Activated T-helper 1 cell treated with Interleukin-2 at 50 U/mL for 16 hours (primary cell): ENCODE results near the gene OBSCN.

Experiments used
- DNase-seq: peaks from one replicate; pipeline ENCODE4 v3.0.0-alpha.2; 2020; ENCODE audit warnings: low read depth

The OBSCN gene

GRCh38 chr1:228190778-228191177 is 17.1 kb upstream of the OBSCN start:
- DNase-seq: no peak

DNA sequence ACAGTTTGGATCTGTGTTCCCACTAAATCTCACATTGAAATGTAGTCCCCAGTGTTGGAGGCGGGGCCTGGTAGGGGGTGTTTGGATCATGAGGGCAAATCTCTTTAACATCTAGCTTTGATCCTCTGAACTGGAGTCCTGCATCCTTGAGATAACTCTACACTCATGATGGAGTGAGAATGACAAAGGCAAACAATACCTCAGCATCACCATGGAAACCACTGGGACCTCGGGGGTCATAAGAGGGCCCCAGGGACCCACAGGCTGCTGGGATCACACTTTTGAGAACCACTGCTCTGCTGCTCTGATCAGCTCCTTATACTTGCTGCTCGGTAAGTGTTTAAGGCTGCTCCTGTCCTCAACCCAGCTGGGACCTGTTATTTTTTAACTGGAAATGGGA is 13.4 kb upstream of the OBSCN start:
- DNase-seq: no peak

- no peak for DNase-seq
These were observed 12.7 kb upstream of the OBSCN start for GRCh38 chr1:228194921-228195812.

DNA sequence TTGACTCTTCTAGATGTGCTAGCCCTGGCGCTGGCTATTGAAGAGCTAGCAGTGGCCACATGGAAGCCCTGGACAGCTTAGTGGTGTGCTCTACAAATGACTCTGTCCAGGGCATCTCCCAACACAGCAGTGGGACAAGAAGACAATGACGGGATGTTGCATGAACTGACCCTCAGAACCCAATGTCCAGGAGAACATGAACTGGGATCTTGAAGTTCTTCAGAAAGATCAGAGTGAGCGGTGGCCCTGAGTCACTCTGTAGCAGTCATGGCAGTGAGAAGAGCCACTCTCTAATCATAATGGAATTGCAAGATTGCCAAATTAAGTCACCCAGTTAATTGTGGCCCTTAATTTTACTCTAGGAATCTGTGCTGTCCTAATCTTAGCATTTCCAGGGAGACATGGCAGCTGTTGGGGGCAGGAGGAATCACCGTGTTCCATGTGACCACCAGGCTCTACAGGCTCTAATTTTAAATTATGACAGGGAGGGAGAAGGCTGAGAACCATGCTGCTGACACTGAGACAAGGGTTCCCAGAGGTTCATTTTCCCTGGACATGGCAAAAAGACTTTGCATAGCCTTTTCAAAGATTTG is 10.2 kb upstream of the OBSCN start:
- no peak for DNase-seq

GRCh38 chr1:228198977-228199590 is 8.8 kb upstream of the OBSCN start:
- no peak for DNase-seq

DNA sequence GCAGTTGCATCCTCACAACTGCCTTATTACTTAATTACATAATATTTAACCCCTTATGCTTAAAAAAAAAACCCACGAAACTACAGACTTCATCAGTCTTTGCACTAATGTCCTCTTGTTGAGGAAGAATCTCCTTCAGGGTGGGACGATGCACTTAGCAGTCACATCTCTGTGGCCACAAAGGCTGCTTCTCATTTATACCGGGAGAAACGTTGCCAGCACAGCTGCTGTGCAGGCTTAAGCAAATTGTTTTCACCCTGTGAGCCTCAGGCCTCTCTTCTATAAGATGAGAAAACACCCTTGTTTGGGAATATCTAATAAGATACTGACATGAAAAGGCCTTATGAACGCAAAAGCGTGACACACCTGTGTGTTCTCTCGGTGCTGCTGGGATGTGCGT is 2.9 kb upstream of the OBSCN start:
- no peak for DNase-seq

GRCh38 chr1:228205526-228206436 is 2.1 kb upstream of the OBSCN start:
- DNase-seq: no peak

- DNase-seq: no peak
These were observed 1.1 kb upstream of the OBSCN start for GRCh38 chr1:228206582-228207351.

DNA sequence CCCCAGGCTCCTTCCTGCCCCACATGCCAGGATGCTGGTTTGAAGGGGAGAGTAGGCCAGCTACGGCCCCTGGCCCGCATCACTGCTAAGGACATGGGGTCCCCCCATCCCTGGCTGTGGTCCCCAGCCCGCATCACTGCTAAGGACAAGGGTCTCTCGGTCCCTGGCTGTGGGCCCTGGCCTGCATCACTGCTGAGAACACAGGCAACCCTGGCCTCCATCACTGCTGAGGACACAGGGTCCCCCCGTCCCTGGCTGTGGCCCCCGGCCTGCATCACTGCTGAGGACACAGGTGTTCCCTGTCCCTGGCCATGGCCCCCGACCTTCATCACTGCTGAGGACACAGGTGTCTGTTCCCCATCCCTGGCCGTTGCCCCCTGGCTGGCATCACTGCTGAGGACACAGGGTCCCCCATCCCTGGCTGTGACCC is 448 bp upstream of the OBSCN start:
- DNase-seq: no peak

DNA sequence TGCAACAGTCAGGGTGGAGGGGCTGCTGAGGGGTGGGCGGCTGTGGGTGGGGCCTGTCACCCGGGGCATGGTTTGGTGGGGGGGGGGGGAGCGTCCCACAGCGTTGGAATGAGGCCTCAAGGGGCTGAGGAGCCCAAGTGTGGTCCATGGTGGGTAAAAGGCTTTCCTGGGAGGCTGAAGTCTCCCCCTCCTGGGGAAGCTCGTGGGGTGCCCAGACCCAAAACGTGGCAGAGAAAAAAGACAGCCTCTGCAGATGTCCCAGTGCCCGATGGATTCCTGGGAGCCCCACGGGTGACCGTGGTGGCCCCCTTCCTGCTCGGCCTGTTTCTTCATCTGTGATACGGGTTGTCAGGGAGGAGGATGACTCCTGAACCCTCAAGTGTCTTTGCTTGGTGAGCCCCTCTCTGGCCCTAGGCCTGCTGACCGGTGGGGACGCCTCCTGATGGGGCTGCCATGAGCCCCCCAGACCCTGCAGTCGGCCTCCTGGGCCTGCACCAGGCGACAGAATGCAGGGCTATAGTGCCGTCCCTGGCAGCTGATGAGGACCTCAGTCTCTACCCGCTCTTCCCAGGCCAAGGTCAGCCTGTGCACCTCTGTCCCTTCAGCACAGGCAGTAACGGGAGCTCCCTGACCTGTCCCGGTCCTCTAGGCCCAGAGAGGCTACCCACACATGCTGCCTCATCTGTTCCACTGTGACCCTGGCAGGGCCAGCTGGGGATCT is 1.1 kb downstream of the OBSCN start:
- no peak for DNase-seq

GRCh38 chr1:228209657-228210056 is 1.8 kb downstream of the OBSCN start:
- no peak for DNase-seq

GRCh38 chr1:228210076-228210651 is 2.3 kb downstream of the OBSCN start:
- DNase-seq: no peak

- DNase-seq: no peak
These were observed 3.1 kb downstream of the OBSCN start for GRCh38 chr1:228210712-228211530.

DNA sequence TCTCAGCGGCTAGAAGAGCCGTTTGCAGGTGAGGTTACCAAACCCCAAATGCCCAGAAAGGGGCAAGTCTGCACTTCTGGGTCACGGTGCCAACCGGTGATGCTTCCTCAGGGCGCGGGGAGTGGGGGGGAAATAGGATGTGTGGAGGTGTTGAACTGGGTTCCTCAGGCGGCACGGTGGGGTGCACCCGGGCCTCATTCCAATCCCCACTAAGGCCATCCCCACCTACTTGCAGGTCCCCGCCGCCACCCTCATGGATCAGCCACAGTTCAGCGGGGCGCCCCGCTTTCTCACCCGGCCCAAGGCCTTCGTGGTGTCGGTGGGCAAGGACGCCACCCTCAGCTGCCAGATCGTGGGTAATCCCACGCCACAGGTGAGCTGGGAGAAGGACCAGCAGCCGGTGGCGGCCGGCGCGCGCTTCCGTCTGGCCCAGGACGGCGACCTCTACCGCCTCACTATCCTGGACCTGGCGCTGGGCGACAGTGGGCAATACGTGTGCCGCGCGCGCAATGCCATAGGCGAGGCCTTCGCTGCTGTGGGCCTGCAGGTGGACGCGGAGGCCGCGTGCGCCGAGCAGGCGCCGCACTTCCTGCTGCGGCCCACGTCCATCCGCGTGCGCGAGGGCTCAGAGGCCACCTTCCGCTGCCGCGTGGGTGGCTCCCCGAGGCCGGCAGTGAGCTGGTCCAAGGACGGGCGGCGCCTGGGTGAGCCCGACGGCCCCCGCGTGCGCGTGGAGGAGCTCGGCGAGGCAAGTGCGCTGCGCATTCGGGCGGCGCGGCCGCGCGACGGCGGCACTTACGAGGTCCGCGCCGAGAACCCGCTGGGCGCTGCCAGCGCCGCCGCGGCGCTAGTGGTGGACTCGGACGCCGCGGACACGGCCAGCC is 3.9 kb downstream of the OBSCN start:
- no peak for DNase-seq

DNA sequence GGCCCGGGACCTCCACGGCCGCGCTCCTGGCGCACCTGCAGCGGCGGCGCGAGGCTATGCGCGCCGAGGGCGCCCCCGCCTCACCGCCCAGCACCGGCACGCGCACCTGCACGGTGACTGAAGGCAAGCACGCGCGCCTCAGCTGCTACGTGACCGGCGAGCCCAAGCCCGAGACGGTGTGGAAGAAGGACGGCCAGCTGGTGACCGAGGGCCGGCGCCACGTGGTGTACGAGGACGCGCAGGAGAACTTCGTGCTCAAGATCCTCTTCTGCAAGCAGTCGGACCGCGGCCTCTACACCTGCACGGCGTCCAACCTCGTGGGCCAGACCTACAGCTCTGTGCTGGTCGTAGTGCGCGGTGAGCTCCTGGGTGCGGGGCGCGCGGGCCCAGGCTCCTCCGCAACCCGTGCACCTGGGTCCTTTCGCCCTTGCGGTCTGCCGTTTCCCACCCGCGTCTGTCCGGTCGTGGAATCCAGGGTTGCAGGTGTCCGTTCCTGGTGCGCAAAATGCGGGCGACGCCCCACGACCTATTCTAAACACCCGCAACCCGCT is 4.6 kb downstream of the OBSCN start:
- no peak for DNase-seq

- DNase-seq: peak; percentile 83
These were observed 5.4 kb downstream of the OBSCN start for GRCh38 chr1:228212966-228213844.
